ENCODE data around the gene SH3PXD2A. TPM values are rescaled to one million over a fixed set of nuclear protein-coding genes. Genes with fewer than 3 reads are reported as not detected.

The SH3PXD2A gene
- total RNA-seq, 5 donors from 2014 or later (not counting 1 experiment from before 2014, with no cell fraction given), result 5.8 to 11.8 (median 9.8) TPM

DNA sequence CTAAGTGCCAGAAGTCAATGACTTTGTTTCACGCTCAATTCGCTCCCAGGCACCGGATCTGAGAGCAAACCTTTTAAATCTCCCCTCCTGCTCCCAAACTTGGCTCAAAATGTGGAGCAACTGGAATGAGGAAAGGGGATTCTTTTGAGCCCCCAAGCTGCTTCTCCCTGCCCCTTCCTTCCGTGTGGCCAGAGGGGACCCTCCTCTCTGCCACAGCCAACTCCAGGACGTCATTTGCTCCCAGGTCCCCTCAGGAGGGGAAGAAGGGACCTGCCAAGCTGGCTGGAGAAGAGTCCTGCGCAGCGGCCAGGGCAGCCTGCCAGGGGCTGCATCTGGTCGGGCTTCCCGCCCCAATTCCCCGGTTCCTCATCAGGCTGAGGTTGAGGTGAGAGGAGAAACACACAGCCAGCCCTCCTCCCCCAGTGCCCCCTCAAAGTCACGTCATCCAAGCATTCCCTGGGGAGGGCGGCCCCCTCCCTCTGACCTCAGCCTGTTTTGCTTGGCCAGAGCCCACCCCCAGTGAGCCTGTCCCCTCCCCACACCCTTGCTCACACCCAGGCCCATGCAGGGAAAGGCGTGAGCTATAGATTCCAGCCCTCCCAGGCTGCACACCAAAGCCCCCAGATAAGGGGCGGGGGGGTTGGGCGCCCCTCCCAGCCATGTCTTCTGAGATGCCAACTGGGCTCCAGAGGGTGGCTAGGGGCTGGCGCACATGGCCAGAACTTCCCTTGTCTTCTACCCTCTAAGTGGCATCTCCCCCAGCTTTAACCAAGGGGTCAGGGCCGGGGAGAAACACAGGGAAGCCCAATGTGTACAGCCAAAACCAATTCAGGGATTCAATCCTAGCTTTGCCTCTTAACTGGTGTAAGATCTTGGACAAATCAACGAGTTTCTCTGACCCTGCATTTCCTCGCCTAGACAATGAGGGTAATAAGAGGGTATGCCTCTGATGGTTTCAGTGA is 35.0 kb downstream of the SH3PXD2A start:
- Histone ChIP-seq H3K4me3 (ENCODE audit: control insufficient read depth in 1 of 2, extremely low read depth in 1 of 2, low read length in 1 of 2) (no peak overlapping the region), H3K36me3 (ENCODE audit: control insufficient read depth in 2 of 2, extremely low read depth in 1 of 2, insufficient read depth in 1 of 2, low read length in 1 of 2) (no peaks in the 10 kb centered on the region), H3K4me1 (ENCODE audit: control insufficient read depth in 1 of 2, extremely low read depth in 1 of 2, insufficient read depth in 2 of 2, low read length in 2 of 2) (peaks cover 0 to 3% of the 10 kb centered on the region in 2 experiments), H3K27me3 (replicated peaks in 1 of 2; ENCODE audit: control insufficient read depth in 2 of 2, extremely low read depth in 1 of 2, insufficient read depth in 2 of 2, low read length in 1 of 2) (peaks cover 0 to 36% of the 10 kb centered on the region in 2 experiments), H3K27ac (ENCODE audit: low read length) (no peak overlapping the region), H3K9me3 (no peaks in the 10 kb centered on the region)
- WGBS (ENCODE audit: insufficient coverage), result 52% methylated on average over 7 of the region's 19 CpGs
- no peak overlapping the region for H3K4me3 Mint-ChIP-seq
- no peaks in the 10 kb centered on the region for H3K36me3 Mint-ChIP-seq
- ChIA-PET POLR2A (interaction anchor here in 1 of 2 donors (0.5 kb wide), 1 partner anchor 95 kb away, joined by 4 read pairs; no protein-coding TSS in a partner anchor), CTCF (interaction anchor here in 1 of 2 donors (0.6 kb wide), 2 partner anchors 37 to 230 kb away, joined by 3 to 7 read pairs; no protein-coding TSS in a partner anchor)
- H3K27ac Mint-ChIP-seq, result no peak overlapping the region
- no peak for DNase-seq
- peaks cover 0 to 4% (median 0%) of the 10 kb centered on the region in 3 donors for H3K4me1 Mint-ChIP-seq
- H3K9me3 Mint-ChIP-seq, result no peaks in the 10 kb centered on the region
- H3K27me3 Mint-ChIP-seq, result peaks cover 15 to 22% of the 10 kb centered on the region in 2 donors
- ATAC-seq (replicated peaks in 1 of 4), result peak in 1 of 4 experiments; percentile 31

DNA sequence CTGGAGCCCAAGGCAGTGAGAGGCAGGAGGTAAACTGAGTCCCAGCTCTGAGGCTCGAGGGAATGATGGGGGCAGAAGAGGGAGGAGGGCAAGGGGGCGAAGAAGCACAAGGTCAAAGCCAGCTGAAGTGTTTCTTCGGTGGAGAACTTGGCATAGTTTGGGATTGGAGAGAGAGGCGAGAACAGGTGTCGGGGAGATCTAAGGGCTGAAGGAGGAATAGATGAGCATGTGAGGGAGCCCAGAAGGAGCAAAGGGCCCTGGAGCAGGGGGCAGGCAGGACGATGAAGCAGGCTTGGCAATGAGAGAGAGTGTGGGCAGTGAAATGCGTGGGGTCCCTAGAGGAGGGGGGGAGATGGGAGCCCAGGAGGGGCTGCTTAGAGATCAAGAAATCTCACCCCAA is 35.9 kb downstream of the SH3PXD2A start:
- H3K4me3 Mint-ChIP-seq, result no peak overlapping the region
- Histone ChIP-seq H3K4me3 (ENCODE audit: control insufficient read depth in 1 of 2, extremely low read depth in 1 of 2, low read length in 1 of 2) (no peak overlapping the region), H3K27me3 (replicated peaks in 1 of 2; ENCODE audit: control insufficient read depth in 2 of 2, extremely low read depth in 1 of 2, insufficient read depth in 2 of 2, low read length in 1 of 2) (peaks cover 0 to 32% of the 10 kb centered on the region in 2 experiments), H3K27ac (ENCODE audit: low read length) (no peak overlapping the region), H3K9me3 (no peaks in the 10 kb centered on the region), H3K4me1 (ENCODE audit: control insufficient read depth in 1 of 2, extremely low read depth in 1 of 2, insufficient read depth in 2 of 2, low read length in 2 of 2) (peaks cover 0 to 3% of the 10 kb centered on the region in 2 experiments), H3K36me3 (ENCODE audit: control insufficient read depth in 2 of 2, extremely low read depth in 1 of 2, insufficient read depth in 1 of 2, low read length in 1 of 2) (no peaks in the 10 kb centered on the region)
- H3K27ac Mint-ChIP-seq, result no peak overlapping the region
- 70% methylated on average over 7 of the region's 7 CpGs for WGBS (ENCODE audit: insufficient coverage)
- no peaks in the 10 kb centered on the region for H3K9me3 Mint-ChIP-seq
- peaks cover 0 to 2% (median 0%) of the 10 kb centered on the region in 3 donors for H3K4me1 Mint-ChIP-seq
- no peak for DNase-seq
- ATAC-seq (replicated peaks in 1 of 4), result no peak
- ChIA-PET CTCF (no interaction called here), POLR2A (no interaction called here)
- peaks cover 12 to 18% of the 10 kb centered on the region in 2 donors for H3K27me3 Mint-ChIP-seq
- no peaks in the 10 kb centered on the region for H3K36me3 Mint-ChIP-seq

DNA sequence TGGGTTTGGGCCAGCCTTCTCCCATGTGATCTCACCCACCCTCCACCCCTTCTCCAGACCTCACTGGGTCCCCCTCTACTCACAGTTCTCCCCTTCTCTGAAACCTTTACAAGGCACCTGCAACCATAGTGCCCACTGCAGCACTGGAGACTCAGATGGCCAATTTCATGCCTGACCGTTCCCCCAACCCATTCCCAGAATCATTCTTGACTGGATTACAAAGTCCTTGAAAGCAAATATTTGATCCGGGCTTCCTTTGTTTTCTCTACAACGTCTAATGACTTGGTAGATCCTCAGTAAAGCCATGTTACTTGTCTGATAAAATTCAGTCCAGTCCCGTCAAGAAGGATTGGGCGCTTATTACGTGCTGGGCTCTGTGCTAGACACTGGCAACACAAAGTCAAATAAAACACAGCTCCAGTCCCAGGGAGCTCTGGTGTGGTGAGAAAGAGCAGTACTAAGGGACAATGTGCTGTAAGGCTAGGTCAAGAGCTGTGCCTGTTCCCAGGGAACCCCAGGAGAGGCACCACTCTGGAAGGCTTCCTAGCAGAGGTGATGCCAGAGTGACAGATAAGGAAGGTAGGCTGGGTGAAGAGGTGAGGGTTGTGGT is 36.5 kb downstream of the SH3PXD2A start:
- H3K27me3 Mint-ChIP-seq, result peaks cover 10 to 16% of the 10 kb centered on the region in 2 donors
- Histone ChIP-seq H3K27ac (ENCODE audit: low read length) (no peak overlapping the region), H3K36me3 (ENCODE audit: control insufficient read depth in 2 of 2, extremely low read depth in 1 of 2, insufficient read depth in 1 of 2, low read length in 1 of 2) (no peaks in the 10 kb centered on the region), H3K4me1 (ENCODE audit: control insufficient read depth in 1 of 2, extremely low read depth in 1 of 2, insufficient read depth in 2 of 2, low read length in 2 of 2) (no peaks in the 10 kb centered on the region), H3K4me3 (ENCODE audit: control insufficient read depth in 1 of 2, extremely low read depth in 1 of 2, low read length in 1 of 2) (no peak overlapping the region), H3K9me3 (no peaks in the 10 kb centered on the region), H3K27me3 (replicated peaks in 1 of 2; ENCODE audit: control insufficient read depth in 2 of 2, extremely low read depth in 1 of 2, insufficient read depth in 2 of 2, low read length in 1 of 2) (peaks cover 0 to 25% of the 10 kb centered on the region in 2 experiments)
- ATAC-seq (replicated peaks in 1 of 4), result no peak
- H3K4me1 Mint-ChIP-seq, result no peaks in the 10 kb centered on the region
- no peak overlapping the region for H3K4me3 Mint-ChIP-seq
- no peak for DNase-seq
- H3K9me3 Mint-ChIP-seq, result no peaks in the 10 kb centered on the region
- CTCF ChIA-PET, result interaction anchor here in 1 of 2 donors (0.6 kb wide), 1 partner anchor 30 kb away, joined by 6 read pairs; no protein-coding TSS in a partner anchor
- no peak overlapping the region for H3K27ac Mint-ChIP-seq
- 80% methylated on average over 3 of the region's 6 CpGs for WGBS (ENCODE audit: insufficient coverage)
- H3K36me3 Mint-ChIP-seq, result no peaks in the 10 kb centered on the region
- POLR2A ChIA-PET, result no interaction called here

DNA sequence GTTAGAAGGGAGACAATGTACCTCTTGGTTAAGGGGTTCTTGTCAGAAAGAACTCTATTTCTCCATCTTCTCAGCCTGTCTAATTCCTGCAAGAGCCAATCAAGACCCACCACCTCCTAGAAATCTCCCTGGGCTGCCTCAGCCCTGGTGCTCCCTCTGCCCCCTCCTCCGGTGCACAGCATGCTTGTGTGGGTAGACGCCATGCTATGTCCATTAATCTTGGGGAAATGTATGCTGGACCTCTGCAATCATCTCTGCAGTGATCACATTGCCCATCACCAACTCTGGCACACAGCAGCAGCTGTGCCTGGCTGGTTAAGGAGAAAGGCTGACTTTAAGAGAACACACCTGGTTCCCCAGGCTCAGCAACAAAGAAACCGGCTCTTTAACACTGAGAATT is 37.3 kb downstream of the SH3PXD2A start:
- ATAC-seq (replicated peaks in 1 of 4) (no peak), DNase-seq (no peak)
- CTCF ChIA-PET, result no interaction called here
- H3K27ac ChIP-seq (ENCODE audit: low read length), result no peak overlapping the region
- Mint-ChIP-seq H3K9me3 (no peaks in the 10 kb centered on the region), H3K4me1 (no peaks in the 10 kb centered on the region), H3K36me3 (no peaks in the 10 kb centered on the region), H3K27me3 (peaks cover 10 to 16% of the 10 kb centered on the region in 2 donors), H3K4me3 (no peak overlapping the region), H3K27ac (no peak overlapping the region)
- no peaks in the 10 kb centered on the region for H3K4me1 ChIP-seq (ENCODE audit: control insufficient read depth in 1 of 2, extremely low read depth in 1 of 2, insufficient read depth in 2 of 2, low read length in 2 of 2)
- H3K9me3 ChIP-seq, result no peaks in the 10 kb centered on the region
- peaks cover 0 to 22% of the 10 kb centered on the region in 2 experiments for H3K27me3 ChIP-seq (replicated peaks in 1 of 2; ENCODE audit: control insufficient read depth in 2 of 2, extremely low read depth in 1 of 2, insufficient read depth in 2 of 2, low read length in 1 of 2)
- POLR2A ChIA-PET, result no interaction called here
- 100% methylated on average over 2 of the region's 3 CpGs for WGBS (ENCODE audit: insufficient coverage)
- no peak overlapping the region for H3K4me3 ChIP-seq (ENCODE audit: control insufficient read depth in 1 of 2, extremely low read depth in 1 of 2, low read length in 1 of 2)
- no peaks in the 10 kb centered on the region for H3K36me3 ChIP-seq (ENCODE audit: control insufficient read depth in 2 of 2, extremely low read depth in 1 of 2, insufficient read depth in 1 of 2, low read length in 1 of 2)

DNA sequence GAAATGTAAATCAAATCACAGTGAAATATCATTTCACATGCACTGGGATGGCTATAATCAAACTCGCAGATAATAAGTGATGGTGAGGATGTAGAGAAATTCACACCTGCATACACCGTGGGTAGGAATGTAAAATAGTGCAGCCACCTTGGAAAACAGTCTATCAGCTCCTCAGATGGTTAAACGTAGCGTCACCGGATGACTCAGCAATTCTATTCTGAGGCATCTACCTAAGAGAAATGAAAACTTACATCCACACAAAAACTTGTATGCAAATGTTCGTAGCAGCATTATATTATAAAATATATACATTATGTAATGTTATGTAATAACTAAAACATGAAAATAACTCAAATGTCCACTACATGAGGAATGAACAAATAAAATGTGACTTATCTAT is 38.9 kb downstream of the SH3PXD2A start:
- ChIA-PET CTCF (no interaction called here), POLR2A (no interaction called here)
- ATAC-seq (replicated peaks in 1 of 4), result no peak

DNA sequence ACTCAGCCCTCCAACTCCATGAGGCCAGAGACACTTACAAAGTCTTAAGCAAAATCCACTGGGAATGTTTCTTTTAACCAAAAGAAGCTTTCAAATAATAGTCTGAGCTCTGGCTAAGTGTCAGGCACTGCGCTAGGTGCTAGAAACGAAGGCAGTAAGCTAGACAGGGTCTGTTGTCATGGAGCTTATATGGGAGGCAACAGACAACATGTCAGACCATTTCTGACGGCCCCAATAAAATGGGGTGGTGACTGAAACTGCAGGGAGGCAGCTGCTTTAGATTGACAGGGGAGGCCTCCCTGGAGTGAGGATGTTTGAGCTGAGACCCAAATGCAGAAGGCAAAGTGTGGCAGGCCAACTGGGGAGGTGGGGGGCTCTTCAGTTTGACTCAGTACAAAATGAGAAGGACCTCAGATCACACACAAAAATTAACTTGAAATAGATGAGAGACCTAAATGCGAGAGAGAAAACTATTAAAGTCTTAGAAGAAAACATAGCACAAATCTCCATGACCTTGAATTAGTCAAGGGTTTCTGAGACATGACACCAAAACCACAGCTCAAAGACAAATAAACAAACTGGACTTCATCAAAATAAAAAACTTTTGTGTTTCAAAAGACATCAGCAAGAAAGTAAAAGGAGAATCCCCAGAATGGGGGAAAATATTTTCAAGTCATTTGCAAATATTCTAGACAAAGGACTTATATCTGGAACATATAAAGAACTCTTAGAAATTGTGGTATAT is 40.6 kb downstream of the SH3PXD2A start:
- Mint-ChIP-seq H3K4me3 (no peak overlapping the region), H3K4me1 (no peaks in the 10 kb centered on the region), H3K27ac (no peak overlapping the region), H3K36me3 (no peaks in the 10 kb centered on the region), H3K27me3 (peaks cover 8 to 10% of the 10 kb centered on the region in 2 donors), H3K9me3 (no peaks in the 10 kb centered on the region)
- no peak overlapping the region for H3K4me3 ChIP-seq (ENCODE audit: control insufficient read depth in 1 of 2, extremely low read depth in 1 of 2, low read length in 1 of 2)
- peaks cover 0 to 6% of the 10 kb centered on the region in 2 experiments for H3K27me3 ChIP-seq (replicated peaks in 1 of 2; ENCODE audit: control insufficient read depth in 2 of 2, extremely low read depth in 1 of 2, insufficient read depth in 2 of 2, low read length in 1 of 2)
- ChIA-PET POLR2A (no interaction called here), CTCF (interaction anchor here (0.5 to 0.9 kb wide), 4 partner anchors 26 to 208 kb away, joined by 3 to 9 read pairs (median 6); no protein-coding TSS in a partner anchor)
- WGBS (ENCODE audit: insufficient coverage), result 84% methylated on average over 3 of the region's 4 CpGs
- H3K36me3 ChIP-seq (ENCODE audit: control insufficient read depth in 2 of 2, extremely low read depth in 1 of 2, insufficient read depth in 1 of 2, low read length in 1 of 2), result no peaks in the 10 kb centered on the region
- no peaks in the 10 kb centered on the region for H3K9me3 ChIP-seq
- no peak overlapping the region for H3K27ac ChIP-seq (ENCODE audit: low read length)
- H3K4me1 ChIP-seq (ENCODE audit: control insufficient read depth in 1 of 2, extremely low read depth in 1 of 2, insufficient read depth in 2 of 2, low read length in 2 of 2), result no peaks in the 10 kb centered on the region
- no peak for ATAC-seq (replicated peaks in 1 of 4)
- no peak for DNase-seq

More for the DNA sequence above, 38.9 kb downstream of the SH3PXD2A start:
- Mint-ChIP-seq H3K27me3 (peaks cover 10 to 12% of the 10 kb centered on the region in 2 donors), H3K9me3 (no peaks in the 10 kb centered on the region), H3K4me3 (no peak overlapping the region), H3K4me1 (no peaks in the 10 kb centered on the region), H3K36me3 (no peaks in the 10 kb centered on the region), H3K27ac (no peak overlapping the region)
- Histone ChIP-seq H3K36me3 (ENCODE audit: control insufficient read depth in 2 of 2, extremely low read depth in 1 of 2, insufficient read depth in 1 of 2, low read length in 1 of 2) (no peaks in the 10 kb centered on the region), H3K9me3 (no peaks in the 10 kb centered on the region), H3K27me3 (replicated peaks in 1 of 2; ENCODE audit: control insufficient read depth in 2 of 2, extremely low read depth in 1 of 2, insufficient read depth in 2 of 2, low read length in 1 of 2) (peaks cover 0 to 17% of the 10 kb centered on the region in 2 experiments), H3K4me1 (ENCODE audit: control insufficient read depth in 1 of 2, extremely low read depth in 1 of 2, insufficient read depth in 2 of 2, low read length in 2 of 2) (no peaks in the 10 kb centered on the region), H3K27ac (ENCODE audit: low read length) (no peak overlapping the region), H3K4me3 (ENCODE audit: control insufficient read depth in 1 of 2, extremely low read depth in 1 of 2, low read length in 1 of 2) (no peak overlapping the region)
- DNase-seq, result no peak
- WGBS (ENCODE audit: insufficient coverage), result no CpG with 5 or more reads among the region's 6 CpGs

All from T-cell (primary cell).